Measurements from ENCODE around the gene RTN1. TPM values are rescaled to one million over a fixed set of nuclear protein-coding genes. Genes with fewer than 3 reads are reported as not detected.

RTN1 gene
- total RNA-seq, 4 donors from 2014 or later = 1.4 to 2.5 (median 1.8) TPM

- in situ Hi-C loops (cut with MboI; ENCODE audit: low sequenced_read_pairs in 4 of 4) (no loop called here), intact Hi-C loops (cut with DNase I; ENCODE audit: low total_unique reads) (no loop called here)
- no peak overlapping the region for H3K27ac ChIP-seq
- H3K4me3 ChIP-seq = no peak overlapping the region
- DNase-seq (no peak), ATAC-seq (peak in 1 of 2 donors; percentile 44)
- no peaks in the 10 kb centered on the region for H3K27me3 ChIP-seq
- no peaks in the 10 kb centered on the region for H3K4me1 ChIP-seq
- no peak for TF ChIP-seq POLR2A (IDR thresholded peaks at IDR 0.05)
- peak in 2 of 5 experiments; percentile 10 to 18 for TF ChIP-seq CTCF (IDR thresholded peaks at IDR 0.05 in 4 of 5, conservative IDR thresholded peaks at IDR 0.05 in 1 of 5)
- no peaks in the 10 kb centered on the region for H3K9me3 ChIP-seq
- H3K36me3 ChIP-seq = no peaks in the 10 kb centered on the region
Measured at GRCh38 chr14:59688224-59689170, 182.1 kb downstream of the RTN1 start.

GRCh38 chr14:59687663-59688062 lies 182.9 kb downstream of the RTN1 start:
- H3K36me3 ChIP-seq = no peaks in the 10 kb centered on the region
- H3K4me1 ChIP-seq = no peaks in the 10 kb centered on the region
- ATAC-seq (no peak), DNase-seq (no peak)
- in situ Hi-C loops (cut with MboI; ENCODE audit: low sequenced_read_pairs in 4 of 4) (no loop called here), intact Hi-C loops (cut with DNase I; ENCODE audit: low total_unique reads) (no loop called here)
- TF ChIP-seq POLR2A (IDR thresholded peaks at IDR 0.05) = no peak
- TF ChIP-seq CTCF (IDR thresholded peaks at IDR 0.05 in 4 of 5, conservative IDR thresholded peaks at IDR 0.05 in 1 of 5) = no peak
- no peaks in the 10 kb centered on the region for H3K9me3 ChIP-seq
- no peak overlapping the region for H3K27ac ChIP-seq
- no peaks in the 10 kb centered on the region for H3K27me3 ChIP-seq
- H3K4me3 ChIP-seq = no peak overlapping the region

- DNase-seq (no peak), ATAC-seq (peak in 1 of 2 donors; percentile 23)
- H3K9me3 ChIP-seq = no peaks in the 10 kb centered on the region
- intact Hi-C loops (cut with DNase I; ENCODE audit: low total_unique reads) (no loop called here), in situ Hi-C loops (cut with MboI; ENCODE audit: low sequenced_read_pairs in 4 of 4) (no loop called here)
- H3K4me1 ChIP-seq = no peaks in the 10 kb centered on the region
- TF ChIP-seq CTCF (IDR thresholded peaks at IDR 0.05 in 4 of 5, conservative IDR thresholded peaks at IDR 0.05 in 1 of 5) = no peak
- TF ChIP-seq POLR2A (IDR thresholded peaks at IDR 0.05) = no peak
- H3K36me3 ChIP-seq = no peaks in the 10 kb centered on the region
- no peak overlapping the region for H3K27ac ChIP-seq
- H3K4me3 ChIP-seq = no peak overlapping the region
- no peaks in the 10 kb centered on the region for H3K27me3 ChIP-seq
Measured at GRCh38 chr14:59679872-59680271, 190.7 kb downstream of the RTN1 start.

- TF ChIP-seq POLR2A (IDR thresholded peaks at IDR 0.05) = no peak
- no peak for TF ChIP-seq CTCF (IDR thresholded peaks at IDR 0.05 in 4 of 5, conservative IDR thresholded peaks at IDR 0.05 in 1 of 5)
Measured at GRCh38 chr14:59678352-59678751, 192.2 kb downstream of the RTN1 start.

More at GRCh38 chr14:59678352-59678751, 192.2 kb downstream of the RTN1 start:
- intact Hi-C loops (cut with DNase I; ENCODE audit: low total_unique reads) = no loop called here
- in situ Hi-C loops (cut with MboI; ENCODE audit: low sequenced_read_pairs in 4 of 4) = no loop called here
- Histone ChIP-seq H3K27me3 (no peaks in the 10 kb centered on the region), H3K9me3 (no peaks in the 10 kb centered on the region), H3K4me3 (no peak overlapping the region), H3K27ac (no peak overlapping the region), H3K36me3 (no peaks in the 10 kb centered on the region), H3K4me1 (no peaks in the 10 kb centered on the region)
- ATAC-seq = no peak
- DNase-seq = no peak

Data from gastrocnemius medialis (tissue), 4 donors.